GM12801 (cell line): ENCODE measurements around the gene DNAI1.

Source experiments
- CTCF ChIP-seq: IDR thresholded peaks from one replicate; pipeline ENCODE4 v1.5.1; 2011; ENCODE audit warnings: control low read depth; ENCODE audit not compliant: insufficient read length; ENCODE audit errors: extremely low read depth

DNAI1 gene

GRCh38 chr9:34515959-34516358 is 57.4 kb downstream of the DNAI1 start:
- no peak for TF ChIP-seq CTCF

- TF ChIP-seq CTCF: no peak
These were observed 58.6 kb downstream of the DNAI1 start for GRCh38 chr9:34517185-34517584.

- TF ChIP-seq CTCF: no peak
These were observed 59.6 kb downstream of the DNAI1 start for GRCh38 chr9:34518110-34518616.

GRCh38 chr9:34518896-34519295 is 60.3 kb downstream of the DNAI1 start:
- TF ChIP-seq CTCF: no peak

GRCh38 chr9:34519321-34520020 is 60.9 kb downstream of the DNAI1 start:
- no peak for TF ChIP-seq CTCF

- no peak for TF ChIP-seq CTCF
These were observed 61.5 kb downstream of the DNAI1 start for GRCh38 chr9:34520096-34520495.

GRCh38 chr9:34520505-34521385 is 62.1 kb downstream of the DNAI1 start:
- no peak for TF ChIP-seq CTCF
